COLO829 (cell line): ENCODE results near the gene CD55.

Experiments used
- DNase-seq: peaks from one replicate; pipeline ENCODE4 v3.0.0; 2012; ENCODE audit warnings: low spot score

CD55 gene

DNA sequence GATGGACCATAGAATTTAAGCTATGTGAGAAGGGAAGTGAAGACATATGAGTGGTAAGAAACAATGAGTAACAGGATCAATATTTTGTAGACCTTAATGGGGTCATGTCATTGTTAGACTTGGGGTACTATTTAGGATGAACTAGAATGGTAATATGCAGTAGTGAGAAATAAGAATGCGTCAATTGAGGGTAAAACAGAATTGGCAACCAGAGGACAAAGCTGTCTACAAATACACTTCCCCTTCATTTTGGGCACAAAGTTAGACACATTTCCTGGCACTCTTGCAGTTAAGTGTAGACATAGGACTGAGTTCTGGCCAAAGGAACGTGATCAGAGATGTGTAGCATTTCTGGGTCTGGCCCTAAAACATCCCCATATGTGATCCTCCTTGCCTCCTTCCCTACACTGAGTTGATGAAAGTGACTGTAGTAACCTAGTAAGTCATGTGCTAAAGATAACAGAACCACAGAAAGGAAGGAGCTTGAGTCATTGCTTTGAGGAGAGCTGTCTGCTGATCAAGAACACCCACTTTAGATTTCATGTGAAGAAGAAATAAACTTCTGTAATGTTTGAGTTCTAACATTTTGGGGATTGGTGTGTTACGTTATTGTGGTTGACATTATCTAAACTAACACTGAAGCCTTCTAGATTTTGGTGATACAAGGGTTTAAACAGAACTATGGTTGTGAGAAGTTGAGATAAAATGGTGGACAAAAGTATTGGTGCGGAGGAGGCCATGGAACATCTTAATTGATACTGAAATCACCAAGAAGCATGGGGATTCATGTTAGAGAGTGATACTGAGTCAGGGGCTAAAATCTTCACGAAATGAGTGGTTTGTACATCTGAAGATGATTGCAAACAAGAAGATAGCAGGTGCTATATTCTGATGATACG is 41.7 kb downstream of the CD55 start:
- peak; percentile 42 for DNase-seq

DNA sequence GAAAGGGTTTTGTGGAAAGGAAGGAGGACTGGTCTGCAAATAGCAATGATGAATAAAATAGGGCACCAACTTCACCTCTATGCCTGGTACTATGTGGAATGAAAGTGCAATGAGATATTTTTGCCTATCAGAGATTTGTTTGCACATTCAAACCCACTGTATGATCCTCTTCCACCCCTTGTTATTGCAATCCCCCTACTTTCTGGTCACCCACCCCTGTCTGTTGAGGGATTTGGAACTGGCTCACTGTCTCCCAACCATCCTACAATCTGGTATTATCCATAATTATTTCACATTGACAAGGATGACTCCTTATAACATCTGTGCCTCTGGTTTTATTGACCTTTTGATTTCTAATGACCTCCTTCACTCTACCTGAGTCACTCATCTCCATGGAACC is 42.4 kb downstream of the CD55 start:
- no peak for DNase-seq

DNA sequence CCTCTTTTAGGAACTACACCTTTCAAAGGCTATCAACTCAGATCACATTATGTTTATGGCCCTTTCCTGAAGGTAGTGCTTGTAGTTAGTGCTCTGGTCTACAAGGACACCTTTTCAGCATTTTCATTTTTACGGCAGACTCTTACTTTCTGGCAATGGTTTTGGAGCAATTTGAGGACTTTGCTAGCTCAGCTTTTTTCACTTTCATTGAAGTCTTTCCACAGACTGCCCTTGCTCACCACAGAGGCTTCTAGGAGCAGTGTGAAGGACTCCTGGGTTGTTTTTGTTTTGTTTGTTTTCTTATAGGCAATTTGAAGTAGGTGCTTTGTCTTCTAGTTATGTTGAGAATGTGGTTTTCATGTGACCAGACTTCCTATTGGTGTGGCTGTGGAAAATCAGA is 43.1 kb downstream of the CD55 start:
- no peak for DNase-seq

DNA sequence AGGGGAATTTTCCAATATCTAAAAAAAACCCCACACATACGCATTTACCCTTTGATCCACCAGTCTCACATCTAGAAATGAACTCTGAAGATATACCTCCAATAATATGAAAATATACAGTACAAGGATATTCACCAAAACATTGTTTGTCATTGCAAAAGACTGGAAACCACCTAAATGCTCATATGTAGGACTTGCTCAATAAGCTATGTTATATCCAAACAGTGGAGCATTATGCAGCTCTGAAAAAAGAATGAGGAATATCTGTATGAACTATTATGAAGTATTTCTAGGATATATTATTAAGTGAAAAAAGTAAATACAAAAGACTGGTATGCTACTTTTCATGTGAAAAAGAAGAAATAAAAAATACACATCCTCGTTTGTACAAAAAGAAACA is 43.6 kb downstream of the CD55 start:
- no peak for DNase-seq

DNA sequence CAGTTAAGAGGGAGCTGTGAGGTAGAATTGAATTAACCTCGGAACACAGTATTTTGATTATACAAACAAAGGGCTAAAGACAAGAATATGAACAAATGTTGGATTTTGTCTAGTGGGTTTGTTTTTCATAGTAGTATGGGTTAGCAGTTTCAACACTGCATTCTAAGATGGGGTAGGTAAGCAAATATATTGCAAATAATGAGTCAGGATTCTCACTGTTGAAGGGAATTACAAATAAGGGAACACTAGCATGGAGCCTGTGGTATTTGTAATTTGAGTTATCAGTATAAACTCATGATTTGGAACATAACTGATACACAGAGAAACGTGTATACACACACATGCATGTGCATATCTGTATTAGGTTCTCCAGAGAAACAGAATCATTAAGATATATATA is 44.5 kb downstream of the CD55 start:
- no peak for DNase-seq

DNA sequence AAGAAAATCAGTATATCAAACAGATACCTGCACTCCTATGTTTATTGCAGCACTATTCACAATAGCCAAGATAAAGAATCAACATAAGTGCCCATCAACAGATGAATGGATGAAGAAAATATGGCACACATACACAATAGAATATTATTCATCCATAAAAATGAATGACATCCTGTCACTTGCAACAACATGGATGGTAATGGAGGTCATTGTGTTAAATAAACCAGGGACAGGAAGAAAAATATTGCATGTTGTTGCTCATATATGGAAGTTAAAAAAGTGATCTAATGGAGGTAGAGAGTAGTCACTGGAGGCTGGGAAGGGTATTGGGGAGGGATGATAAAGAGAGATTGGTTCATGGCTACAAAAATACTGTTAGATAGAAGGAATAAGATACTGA is 67.2 kb downstream of the CD55 start:
- DNase-seq: no peak

DNA sequence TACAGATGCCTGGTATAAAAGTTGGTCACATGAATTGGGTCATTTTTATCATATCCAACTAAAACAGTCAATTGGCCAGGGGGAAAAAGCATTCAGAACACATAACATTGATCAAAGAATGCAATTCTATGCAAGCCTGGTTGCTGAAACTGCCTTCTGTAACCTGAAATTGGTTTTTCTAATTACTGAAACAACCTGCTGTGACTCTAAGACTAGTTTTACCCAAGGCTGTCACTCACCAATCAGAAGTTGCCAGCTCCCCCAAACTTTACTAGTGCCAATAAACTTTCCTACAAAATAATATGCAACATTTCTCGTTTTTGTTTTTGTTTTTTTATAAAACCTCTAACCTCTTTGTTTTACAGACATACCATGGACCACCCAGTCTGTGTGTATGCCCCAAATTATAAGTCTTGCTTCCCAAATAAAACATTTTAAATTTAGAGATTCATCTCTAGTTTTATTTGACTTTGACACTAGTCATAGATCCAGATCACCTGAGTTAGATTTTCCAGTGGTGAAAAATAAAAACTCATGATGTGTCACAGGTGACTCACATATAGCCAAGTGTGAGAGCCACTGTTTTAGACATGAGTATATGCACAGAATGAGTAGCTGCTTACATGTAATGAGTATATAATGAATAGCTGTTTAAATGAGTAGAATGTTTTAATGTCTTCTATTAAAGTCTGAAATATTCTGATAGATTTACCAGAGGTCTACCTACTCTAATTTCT is 68.4 kb downstream of the CD55 start:
- DNase-seq: peak; percentile 33

DNA sequence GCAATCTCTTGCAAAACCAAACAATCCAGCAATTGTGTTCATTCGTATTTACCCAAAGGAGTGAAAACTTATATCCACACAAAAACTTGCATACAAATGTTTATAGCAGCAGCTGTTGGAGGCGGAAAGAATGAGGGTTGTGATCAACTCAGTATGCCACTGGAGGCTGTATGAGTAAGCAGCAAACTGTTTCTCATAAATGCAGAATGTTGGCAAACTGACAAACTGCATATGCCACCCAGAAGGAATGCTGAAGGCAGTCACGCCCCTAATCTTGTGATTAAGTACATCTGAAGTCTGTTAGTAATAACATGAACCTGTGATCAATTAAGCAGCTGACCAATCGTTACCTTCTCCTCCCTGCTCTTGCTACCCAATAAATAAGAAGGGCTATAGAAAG is 72.1 kb downstream of the CD55 start:
- DNase-seq: peak; percentile 69

DNA sequence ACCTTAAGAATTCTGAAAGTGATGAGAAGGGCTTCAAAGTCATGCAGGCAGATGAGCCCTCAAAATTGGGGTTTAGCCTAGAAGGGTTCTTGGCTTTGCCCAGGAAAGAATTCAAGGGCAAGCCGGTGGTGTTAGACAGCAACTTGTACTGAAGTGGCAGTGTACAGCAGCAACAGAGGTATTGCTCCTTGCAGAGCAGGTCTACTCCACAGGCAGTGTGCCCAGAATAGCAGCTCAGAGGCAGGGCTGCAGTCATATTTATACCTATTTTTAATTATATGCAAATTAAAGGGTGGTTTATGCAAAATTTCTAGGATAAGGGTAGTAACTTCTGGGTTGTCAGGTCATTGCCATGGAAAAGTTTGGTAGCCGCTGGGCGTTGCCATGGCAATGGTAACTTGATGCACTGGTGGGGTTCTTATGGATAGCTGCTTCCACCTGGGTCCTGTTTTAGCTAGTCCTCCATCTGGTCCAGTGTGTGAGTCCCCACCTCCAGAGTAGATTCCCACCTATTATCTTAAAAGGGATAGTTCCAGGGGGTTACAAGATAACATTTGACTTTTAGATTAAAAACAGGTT is 74.8 kb downstream of the CD55 start:
- DNase-seq: no peak

DNA sequence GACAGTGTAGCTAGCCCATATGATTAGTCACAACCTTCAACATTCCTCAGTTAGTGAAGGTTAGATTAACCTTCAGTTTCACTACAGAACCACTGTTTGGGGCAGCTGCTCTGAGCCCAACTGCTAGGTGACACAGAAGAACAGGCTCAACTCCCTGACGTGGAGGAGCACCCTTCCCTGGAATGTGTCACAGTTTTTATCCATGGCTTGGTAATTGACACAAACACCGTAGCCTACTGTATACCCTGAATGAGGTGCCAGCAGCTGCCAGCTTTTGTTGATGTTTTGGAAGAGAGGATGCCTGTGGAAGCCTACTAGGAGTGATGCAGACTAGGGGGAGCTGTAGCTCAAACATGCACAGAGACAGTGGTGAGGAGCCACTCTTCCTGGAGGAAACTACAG is 76.0 kb downstream of the CD55 start:
- no peak for DNase-seq

DNA sequence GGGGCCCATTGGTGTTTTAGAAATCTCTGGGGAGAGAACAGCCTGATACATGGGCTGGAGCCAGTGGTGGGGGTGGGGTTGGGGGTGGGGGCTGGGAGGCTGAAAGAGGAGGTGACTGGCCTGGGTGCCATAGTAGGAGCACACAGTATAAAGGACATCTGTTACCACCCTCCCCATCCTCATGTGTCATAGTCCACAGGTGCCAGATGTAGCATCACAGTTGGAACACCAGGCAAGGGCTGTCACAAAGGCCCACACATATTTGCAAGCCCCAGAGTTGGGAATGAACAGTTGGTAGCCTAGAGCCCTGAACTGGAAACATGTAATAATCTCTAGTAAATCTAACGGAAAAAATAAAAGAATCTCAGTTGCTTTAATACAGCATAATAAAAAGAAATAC is 77.5 kb downstream of the CD55 start:
- DNase-seq: no peak

DNA sequence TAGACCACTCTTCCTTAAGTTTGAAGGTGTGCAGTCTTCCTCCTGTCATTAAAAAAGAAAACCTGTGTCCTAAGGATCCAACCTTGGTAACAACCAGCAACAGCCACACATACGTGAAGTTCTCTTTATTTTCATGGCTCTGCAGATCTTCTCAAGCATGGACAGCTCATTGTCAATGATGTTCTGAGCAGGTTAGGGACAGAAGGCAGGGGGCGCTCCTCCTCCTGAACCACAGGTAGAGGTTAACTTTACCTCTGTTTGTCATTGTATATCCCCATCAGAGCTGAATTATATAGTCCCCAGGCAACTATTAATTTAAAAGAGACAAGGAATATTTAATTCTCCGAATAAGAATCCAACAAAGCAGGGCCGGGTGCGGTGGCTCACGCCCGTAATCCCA is 80.1 kb downstream of the CD55 start:
- no peak for DNase-seq

DNA sequence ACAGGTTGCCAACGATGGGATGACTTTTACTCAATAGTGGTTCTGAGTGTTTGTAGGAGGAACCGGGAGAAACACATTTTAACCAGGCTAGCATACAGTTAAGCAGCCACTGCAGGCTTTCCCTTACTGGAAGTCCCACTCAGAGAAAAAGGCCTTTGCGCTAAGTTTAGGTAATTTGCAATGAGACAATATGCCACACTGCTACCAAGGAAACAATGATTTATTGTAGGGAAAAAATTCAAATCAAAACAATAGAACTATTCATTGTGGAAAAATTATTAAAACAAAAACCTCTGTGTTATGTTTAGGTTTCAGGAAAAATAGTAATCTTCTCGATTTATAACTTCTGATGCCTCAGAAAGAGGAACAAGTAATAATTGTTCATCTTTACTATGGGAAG is 81.3 kb downstream of the CD55 start:
- DNase-seq: peak; percentile 78

DNA sequence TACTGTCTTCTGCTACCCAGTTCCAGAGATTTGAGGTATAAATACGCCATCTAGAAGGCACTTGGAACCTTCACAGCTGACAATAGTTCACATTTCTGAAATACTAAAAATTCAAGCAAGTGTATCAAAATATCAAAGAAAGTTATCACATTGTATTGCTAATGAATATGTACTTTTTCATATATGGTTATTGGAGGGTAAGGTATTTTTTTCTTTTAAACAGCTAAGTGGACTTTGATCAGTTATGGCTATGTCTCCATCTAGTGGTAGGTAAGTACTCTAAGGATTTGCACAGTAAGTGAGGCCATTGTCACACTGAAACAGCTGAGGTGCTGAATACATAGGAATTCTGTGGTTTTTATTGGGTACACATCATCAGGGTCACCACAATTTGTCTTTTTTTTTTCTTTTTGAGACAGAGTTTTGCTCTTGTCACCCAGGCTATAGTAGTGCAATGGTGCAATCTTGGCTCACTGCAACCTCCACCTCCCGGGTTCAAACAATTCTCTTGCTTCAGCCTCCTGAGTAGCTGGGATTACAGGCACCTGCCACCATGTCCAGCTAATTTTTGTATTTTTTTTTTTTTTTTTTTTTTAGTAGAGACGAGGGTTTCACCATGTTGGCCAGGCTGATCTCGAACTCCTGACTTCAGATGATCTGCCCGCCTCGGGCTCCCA is 83.5 kb downstream of the CD55 start:
- DNase-seq: peak; percentile 79

DNA sequence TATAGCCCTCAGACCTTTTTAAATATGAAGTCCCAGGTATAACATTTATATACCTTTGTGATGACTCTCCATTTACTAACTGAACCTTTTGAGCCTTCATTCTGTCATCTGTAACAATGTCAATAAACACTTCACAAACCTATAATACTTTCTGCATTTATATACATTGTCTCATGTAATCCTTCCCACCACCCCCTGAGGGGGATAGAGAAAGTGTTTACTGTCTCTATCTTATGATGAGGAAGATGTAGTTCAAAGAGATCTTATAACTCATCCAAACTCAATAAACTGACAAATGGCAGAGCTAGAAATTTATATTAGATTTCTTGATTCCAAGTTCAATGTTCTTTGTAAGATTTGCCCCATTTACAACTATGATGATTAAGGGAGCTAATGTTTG is 84.3 kb downstream of the CD55 start:
- no peak for DNase-seq

DNA sequence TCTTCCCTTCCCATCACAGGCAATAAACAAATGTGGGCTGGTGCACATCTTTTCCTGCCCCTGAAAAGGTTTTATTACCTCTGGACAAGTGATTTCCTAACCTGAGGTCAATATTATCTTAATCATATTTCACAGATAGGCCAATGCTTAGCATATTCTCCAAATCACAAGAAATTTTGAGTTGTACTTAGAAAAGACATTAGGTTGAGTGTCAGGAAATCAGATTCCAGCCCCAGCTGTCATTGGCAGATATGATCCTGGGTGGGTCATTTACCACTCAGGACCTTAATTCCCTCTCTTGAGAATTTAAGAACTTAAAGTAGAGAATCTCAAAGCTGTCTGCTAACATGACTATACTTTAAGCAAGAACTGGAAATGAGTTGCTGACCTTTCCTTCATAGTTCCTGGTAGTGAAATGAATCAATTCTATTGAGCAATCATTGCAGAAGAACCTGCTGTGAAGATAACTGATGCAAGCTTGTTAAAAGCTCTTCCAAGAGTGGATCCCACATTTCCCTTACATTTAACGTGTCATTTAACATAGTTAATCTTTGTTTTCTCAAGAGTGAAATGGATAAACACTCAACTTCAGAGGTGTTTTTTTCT is 86.3 kb downstream of the CD55 start:
- no peak for DNase-seq
